GM12878 (cell line): Measurements from ENCODE around the gene SCARB1. TPM values are rescaled to one million over a fixed set of nuclear protein-coding genes. Genes with fewer than 3 reads are reported as not detected.

Experiments used
- ATAC-seq: fragments of 200-7000 bp; cut with Tn5 transposase; 3 replicates; pipeline ENCODE4 v1.9.1; 2020; ENCODE audit warnings: mild to moderate bottlenecking, moderate library complexity
- BruUV-seq: library from RNA; stranded (reverse); fragments of 400-500 nt; replicated peaks from 2 replicates; lab custom pipeline; 2021; lab: Mats Ljungman, UMichigan
- CTCF ChIA-PET: fragments of 300-600 bp; sonication (Branson Sonifier 250); formaldehyde crosslinking; extraction: SDS; loops from one replicate; lab custom pipeline; 2021; ENCODE audit warnings: inconsistent platforms; lab: Yijun Ruan, JAX
- POLR2A ChIA-PET: fragments of 350-600 bp; formaldehyde crosslinking; extraction: SDS; loops from one replicate; lab custom pipeline; 2021; ENCODE audit warnings: inconsistent platforms; lab: Charles Lee
- RAD21 ChIA-PET: fragments of 300-600 bp; sonication (Branson Sonifier 250); formaldehyde crosslinking; loops from one replicate; lab custom pipeline; 2023; ENCODE audit warnings: antibody characterized with exemption; ENCODE audit not compliant: unreplicated experiment; lab: Charles Lee
- SMC1A ChIA-PET: fragments of 300-600 bp; sonication (Branson Sonifier 250); formaldehyde crosslinking; loops from one replicate; lab custom pipeline; 2023; ENCODE audit not compliant: unreplicated experiment, uncharacterized antibody; lab: Charles Lee
- DNase-seq: peaks from one replicate; pipeline ENCODE4 v3.0.0-alpha.2; 2011; ENCODE audit warnings: low read depth, low spot score
- FAIRE-seq: peaks from 3 replicates; lab custom pipeline; 2011; peaks lifted over from hg19 to GRCh38; lab: Jason Lieb, UNC
- H2AFZ ChIP-seq: 2 replicates; pipeline ENCODE4 v1.6.0; 2011; ENCODE audit warnings: low read depth, low read length, control low read depth; ENCODE audit not compliant: control insufficient read depth
- H3K27ac ChIP-seq: 2 replicates; pipeline ENCODE4 v1.5.1; 2011; ENCODE audit warnings: control low read depth; ENCODE audit not compliant: control insufficient read depth, insufficient read depth
- H3K27me3 ChIP-seq, 2 experiments: replicated peaks in 1 of 2; 2 replicates each; pipeline versions ENCODE4 v1.6.0 to v1.6.1; 2011; ENCODE audit warnings: low read length in 1 of 2; ENCODE audit not compliant: control insufficient read depth in 2 of 2, insufficient read depth in 2 of 2
- H3K36me3 ChIP-seq, 2 experiments: 2 replicates each; pipeline ENCODE4 v1.5.1; 2011; ENCODE audit warnings: low read length in 1 of 2; ENCODE audit not compliant: control insufficient read depth in 2 of 2, insufficient read depth in 2 of 2
- H3K4me1 ChIP-seq: 2 replicates; pipeline ENCODE4 v1.6.1; 2011; ENCODE audit warnings: mild to moderate bottlenecking, low read length, moderate library complexity, mixed read lengths; ENCODE audit not compliant: control insufficient read depth, insufficient read depth
- H3K4me2 ChIP-seq: 2 replicates; pipeline ENCODE4 v1.6.0; 2011; ENCODE audit warnings: control low read depth; ENCODE audit not compliant: control insufficient read depth, insufficient read depth
- H3K4me3 ChIP-seq: fragments of 200-600 bp; sonication (generic); 2 replicates; pipeline ENCODE4 v1.5.1; 2016
- H3K79me2 ChIP-seq: 2 replicates; pipeline ENCODE4 v1.6.0; 2011; ENCODE audit warnings: low read length; ENCODE audit not compliant: control insufficient read depth, insufficient read depth
- H3K9ac ChIP-seq: 2 replicates; pipeline ENCODE4 v1.8.0; 2011; ENCODE audit warnings: low read length, control low read depth, mixed read lengths; ENCODE audit not compliant: control insufficient read depth, insufficient read depth
- H3K9me3 ChIP-seq: replicated peaks from 3 replicates; pipeline ENCODE4 v1.5.1; 2011; ENCODE audit warnings: mild to moderate bottlenecking, low read length; ENCODE audit not compliant: control insufficient read depth, insufficient read depth
- H4K20me1 ChIP-seq: 2 replicates; pipeline ENCODE4 v1.6.0; 2011; ENCODE audit not compliant: control insufficient read depth, insufficient read depth
- BHLHE40 ChIP-seq, 2 experiments: fragments of 450-650 bp in 1 of 2; IDR thresholded peaks; 2 replicates each; pipeline ENCODE4 v1.6.1; 2011 to 2017; ENCODE audit warnings: low read depth in 2 of 2, borderline replicate concordance in 1 of 2, improper control_type of control experiment in 1 of 2, low read length in 1 of 2, mild to moderate bottlenecking in 1 of 2
- CTCF ChIP-seq, 3 experiments: IDR thresholded peaks in 2 of 3; conservative IDR thresholded peaks in 1 of 3; 2 replicates each; pipeline ENCODE4 v1.5.1; 2011; ENCODE audit warnings: low read depth in 3 of 3, low read length in 3 of 3, mild to moderate bottlenecking in 3 of 3, control low read depth in 2 of 3, moderate library complexity in 2 of 3, inconsistent platforms in 1 of 3, mixed read lengths in 1 of 3; ENCODE audit not compliant: control insufficient read depth in 2 of 3, insufficient read depth in 1 of 3; ENCODE audit errors: extremely low read depth in 1 of 3
- HDAC6 ChIP-seq: fragments of 200-600 bp; sonication (generic); IDR thresholded peaks from one replicate; pipeline ENCODE4 v1.8.0; 2017; ENCODE audit warnings: antibody characterized with exemption; ENCODE audit not compliant: unreplicated experiment
- MEF2B ChIP-seq: fragments of 450-650 bp; IDR thresholded peaks from 2 replicates; pipeline ENCODE4 v1.6.1; 2018; ENCODE audit warnings: mild to moderate bottlenecking, moderate library complexity; ENCODE audit not compliant: partially characterized antibody, poor library complexity, severe bottlenecking
- POLR2A ChIP-seq: IDR thresholded peaks from 2 replicates; pipeline ENCODE4 v1.6.1; 2011; ENCODE audit warnings: low read depth, mild to moderate bottlenecking, low read length
- POLR2AphosphoS5 ChIP-seq: IDR thresholded peaks from 2 replicates; pipeline ENCODE4 v1.6.1; 2011; ENCODE audit warnings: mild to moderate bottlenecking, low read length, inconsistent platforms
- RAD21 ChIP-seq: IDR thresholded peaks from 2 replicates; pipeline ENCODE4 v1.6.1; 2011; ENCODE audit warnings: mild to moderate bottlenecking, low read depth, low read length, moderate library complexity; ENCODE audit not compliant: insufficient read depth
- SMC3 ChIP-seq: IDR thresholded peaks from 2 replicates; pipeline ENCODE4 v1.6.1; 2011; ENCODE audit warnings: low read length, improper control_type of control experiment, borderline replicate concordance
- WGBS: methylation state at CpG from one replicate; pipeline ENCODE4 v1.1.6; 2016; ENCODE audit warnings: low lambda C conversion rate; ENCODE audit not compliant: insufficient replicate concordance, insufficient coverage; ENCODE audit errors: missing lambda C conversion rate; 5-methylcytosine and 5-hydroxymethylcytosine counted together
- in situ Hi-C: fragments of 300-500 bp; cut with MboI; formaldehyde crosslinking; loops from 9 replicates; pipeline ENCODE4 v1.14.3; 2018; ENCODE audit warnings: mixed read lengths
- intact Hi-C: fragments of 100-400 bp; cut with micrococcal nuclease; formaldehyde crosslinking; loops from one replicate; pipeline ENCODE4 v1.14.2; 2022; ENCODE audit not compliant: unreplicated experiment
- polyA plus RNA-seq, 11 experiments: library from polyadenylated mRNA; depleted of rRNA in 4 of 11; unstranded in 6 of 11; stranded (reverse) in 5 of 11; fragments of >200 nt; fragmentation: Nextera tagmentation in 4 of 11; fragmentation: Illumina TruSeq in 1 of 11; extraction: Ambion mirVana in 4 of 11; extraction: Trizol in 1 of 11; gene quantifications; 1 replicate in 1 of 11; 2 replicates in 10 of 11; pipeline versions ENCODE4 v1.2.1 to v1.2.3, GENCODE V29; 2011 to 2016; ENCODE audit warnings: inconsistent platforms in 2 of 11, missing spikeins in 2 of 11, low read depth in 1 of 11
- total RNA-seq, 4 experiments: library from RNA; depleted of rRNA in 3 of 4; stranded (reverse); fragments of >200 nt in 3 of 4; fragmentation: Illumina TruSeq in 1 of 4; extraction: Trizol in 1 of 4; gene quantifications; 2 replicates each; pipeline versions ENCODE4 v1.2.1 to v1.2.3, GENCODE V29; 2013 to 2021
- TF ChIP-seq, protein P1 (sequence below): fragments of 450-650 bp; IDR thresholded peaks from 2 replicates; pipeline ENCODE4 v1.6.1; 2017; ENCODE audit warnings: mild to moderate bottlenecking

SCARB1 gene
- total and polyA plus RNA-seq, 10 of the 15 experiments (the other 5 are each of a cell fraction or from before 2014, with no cell fraction given): 0.34 to 104 (median 63.1) TPM

- Histone ChIP-seq H3K4me1 (peaks cover 10% of the 10 kb centered on the region), H2AFZ (no peak overlapping the region), H3K79me2 (peaks cover 83% of the 10 kb centered on the region), H3K27me3 (no peaks in the 10 kb centered on the region), H3K4me2 (no peak overlapping the region), H3K36me3 (peaks cover 3 to 12% of the 10 kb centered on the region in 2 experiments), H3K4me3 (peak overlapping the region; percentile 6; the same call in 1 of the 2 replicates), H4K20me1 (no peaks in the 10 kb centered on the region), H3K9ac (no peak overlapping the region), H3K9me3 (no peaks in the 10 kb centered on the region), H3K27ac (no peak overlapping the region)
- WGBS: 57% methylated on average over 16 of the region's 16 CpGs
- TF ChIP-seq CTCF (IDR thresholded peaks at IDR 0.05 in 2 of 3, conservative IDR thresholded peaks at IDR 0.05 in 1 of 3; ENCODE audit: control insufficient read depth in 2 of 3, extremely low read depth in 1 of 3, insufficient read depth in 1 of 3, low read depth in 3 of 3, low read length in 3 of 3): peak; percentile 23 to 48 (median 25); a peak in 5 of 6 replicates
- TF ChIP-seq, protein P1, sequence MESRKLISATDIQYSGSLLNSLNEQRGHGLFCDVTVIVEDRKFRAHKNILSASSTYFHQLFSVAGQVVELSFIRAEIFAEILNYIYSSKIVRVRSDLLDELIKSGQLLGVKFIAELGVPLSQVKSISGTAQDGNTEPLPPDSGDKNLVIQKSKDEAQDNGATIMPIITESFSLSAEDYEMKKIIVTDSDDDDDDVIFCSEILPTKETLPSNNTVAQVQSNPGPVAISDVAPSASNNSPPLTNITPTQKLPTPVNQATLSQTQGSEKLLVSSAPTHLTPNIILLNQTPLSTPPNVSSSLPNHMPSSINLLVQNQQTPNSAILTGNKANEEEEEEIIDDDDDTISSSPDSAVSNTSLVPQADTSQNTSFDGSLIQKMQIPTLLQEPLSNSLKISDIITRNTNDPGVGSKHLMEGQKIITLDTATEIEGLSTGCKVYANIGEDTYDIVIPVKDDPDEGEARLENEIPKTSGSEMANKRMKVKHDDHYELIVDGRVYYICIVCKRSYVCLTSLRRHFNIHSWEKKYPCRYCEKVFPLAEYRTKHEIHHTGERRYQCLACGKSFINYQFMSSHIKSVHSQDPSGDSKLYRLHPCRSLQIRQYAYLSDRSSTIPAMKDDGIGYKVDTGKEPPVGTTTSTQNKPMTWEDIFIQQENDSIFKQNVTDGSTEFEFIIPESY: peak; percentile 63; the same call in 1 of the 2 replicates
- TF ChIP-seq SMC3: peak; percentile 27; the same call in 1 of the 2 replicates
- TF ChIP-seq RAD21: 0 out of 2 replicates have a peak, but pooled peaks have one; percentile 10
- TF ChIP-seq POLR2AphosphoS5: no peak
- TF ChIP-seq BHLHE40 (IDR thresholded peaks at IDR 0.05; ENCODE audit: borderline replicate concordance in 1 of 2, low read depth in 2 of 2, low read length in 1 of 2): no peak
- TF ChIP-seq MEF2B: peak; percentile 24
- no peak for TF ChIP-seq HDAC6
- TF ChIP-seq POLR2A: peak; percentile 56
- RAD21 ChIA-PET: no interaction called here
- DNase-seq: no peak
- CTCF ChIA-PET: interaction anchor here (0.6 to 2.7 kb wide), 3 partner anchors 10 to 50 kb away, joined by 3 to 11 read pairs (median 8); no protein-coding TSS in a partner anchor
- in situ Hi-C loops: no loop called here
- SMC1A ChIA-PET: interaction anchor here (1.1 to 1.3 kb wide), 4 partner anchors 28 to 50 kb away, joined by 3 to 5 read pairs (median 4); no protein-coding TSS in a partner anchor
- intact Hi-C loops: no loop called here
- POLR2A ChIA-PET: interaction anchor here (1.6 to 2.5 kb wide), 2 partner anchors 45 to 50 kb away, joined by 5 to 9 read pairs; no protein-coding TSS in a partner anchor
- no TSS peak for BruUV-seq
- peak; percentile 18 for ATAC-seq
- FAIRE-seq: no peak
Measured at GRCh38 chr12:124856132-124856841, 7.4 kb downstream of the SCARB1 start.
